ENCODE data around the gene ERBB2. TPM values are rescaled to one million over a fixed set of nuclear protein-coding genes. Genes with fewer than 3 reads are reported as not detected.

Gene ERBB2
- total and polyA plus RNA-seq, 2 of the 13 experiments (the other 11 are each of a cell fraction or from before 2014, with no cell fraction given) = 57.7 to 64.1 TPM

DNA sequence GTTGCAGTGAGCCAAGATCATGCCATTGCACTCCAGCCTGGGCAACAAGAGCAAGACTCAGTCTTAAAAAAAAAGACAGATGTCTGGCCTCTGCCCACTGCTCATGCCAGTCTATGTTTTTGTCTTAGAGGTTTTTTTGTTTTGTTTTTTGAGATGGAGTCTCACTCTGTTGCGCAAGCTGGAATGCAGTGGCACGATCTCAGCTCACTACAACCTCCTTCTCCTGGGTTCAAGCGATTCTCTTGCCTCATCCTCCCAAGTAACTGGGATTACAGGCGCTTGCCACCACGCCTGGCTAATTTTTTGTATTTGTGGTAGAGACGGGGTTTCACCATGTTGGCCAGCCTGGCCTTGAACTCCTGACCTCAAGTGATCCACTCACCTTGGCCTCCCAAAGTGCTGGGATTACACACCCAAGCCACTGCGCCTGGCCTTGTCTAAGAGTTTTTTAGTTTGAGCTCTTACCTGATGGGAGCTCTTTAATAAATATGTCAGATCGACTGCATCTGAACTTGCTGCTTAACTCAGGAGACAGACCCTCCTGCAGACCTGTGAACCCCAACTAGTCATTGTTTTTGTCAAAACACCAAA is 48.7 kb downstream of the ERBB2 start (continued):
- TF ChIP-seq NR2F1 (CRISPR knock-in tag; IDR thresholded peaks at IDR 0.05) (0 out of 4 replicates have a peak, but pooled peaks of 1 of the 2 experiments have one; percentile 14), CEBPB (IDR thresholded peaks at IDR 0.05; ENCODE audit: borderline replicate concordance, low read depth, low read length) (peak; percentile 60), HNF4A (CRISPR knock-in tag; IDR thresholded peaks at IDR 0.05) (0 out of 2 replicates have a peak, but pooled peaks have one; percentile 11)
- TF ChIP-seq, protein P1, sequence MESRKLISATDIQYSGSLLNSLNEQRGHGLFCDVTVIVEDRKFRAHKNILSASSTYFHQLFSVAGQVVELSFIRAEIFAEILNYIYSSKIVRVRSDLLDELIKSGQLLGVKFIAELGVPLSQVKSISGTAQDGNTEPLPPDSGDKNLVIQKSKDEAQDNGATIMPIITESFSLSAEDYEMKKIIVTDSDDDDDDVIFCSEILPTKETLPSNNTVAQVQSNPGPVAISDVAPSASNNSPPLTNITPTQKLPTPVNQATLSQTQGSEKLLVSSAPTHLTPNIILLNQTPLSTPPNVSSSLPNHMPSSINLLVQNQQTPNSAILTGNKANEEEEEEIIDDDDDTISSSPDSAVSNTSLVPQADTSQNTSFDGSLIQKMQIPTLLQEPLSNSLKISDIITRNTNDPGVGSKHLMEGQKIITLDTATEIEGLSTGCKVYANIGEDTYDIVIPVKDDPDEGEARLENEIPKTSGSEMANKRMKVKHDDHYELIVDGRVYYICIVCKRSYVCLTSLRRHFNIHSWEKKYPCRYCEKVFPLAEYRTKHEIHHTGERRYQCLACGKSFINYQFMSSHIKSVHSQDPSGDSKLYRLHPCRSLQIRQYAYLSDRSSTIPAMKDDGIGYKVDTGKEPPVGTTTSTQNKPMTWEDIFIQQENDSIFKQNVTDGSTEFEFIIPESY (CRISPR knock-in tag; IDR thresholded peaks at IDR 0.05) = peak; percentile 36; the same call in 1 of the 2 replicates

DNA sequence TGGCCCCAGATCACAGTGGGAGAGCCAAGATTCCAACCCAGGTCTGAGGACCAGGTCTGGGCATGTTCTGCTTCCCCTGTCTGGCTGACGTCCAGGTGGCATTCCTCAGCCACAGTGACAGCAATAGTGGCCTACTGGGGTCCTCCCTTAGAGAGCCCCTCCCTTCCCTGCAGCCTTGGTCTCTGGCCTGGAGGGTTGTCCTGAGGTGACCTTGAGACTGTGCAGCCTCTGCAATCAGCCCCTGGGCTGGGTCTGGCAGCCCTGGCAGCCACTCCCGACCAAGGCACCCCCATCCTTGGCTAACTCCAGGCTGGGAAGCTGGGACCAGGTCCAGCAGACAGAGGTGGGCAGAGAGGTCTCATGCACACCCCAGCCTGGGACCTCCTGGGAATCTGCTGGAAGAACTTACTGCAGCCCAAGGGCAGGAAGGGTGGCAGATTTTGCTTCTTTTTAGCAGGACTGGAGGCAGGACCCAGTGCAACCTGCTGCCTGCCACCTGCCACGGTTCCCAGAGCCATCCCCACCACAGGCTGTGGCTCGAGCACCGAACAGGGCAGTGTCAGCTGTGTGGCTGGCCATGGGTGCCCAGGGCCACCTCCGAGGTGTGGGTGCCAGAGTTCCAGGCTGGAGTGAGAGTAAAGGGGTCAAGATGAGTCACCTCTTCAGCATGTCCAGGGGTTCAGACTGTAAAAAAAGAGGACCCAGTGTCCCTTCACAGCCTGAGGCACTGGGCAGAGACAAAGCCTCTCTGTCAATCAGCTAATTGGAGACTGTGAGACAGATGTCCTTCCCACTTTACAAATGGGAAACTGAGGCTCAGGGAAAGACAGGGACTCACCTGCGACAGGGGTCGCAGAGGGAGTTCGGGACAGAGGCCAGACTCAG is 50.5 kb downstream of the ERBB2 start:
- Histone ChIP-seq H3K36me3 (replicated peaks in 1 of 2; ENCODE audit: control insufficient read depth in 1 of 2, insufficient read depth in 2 of 2, low read length in 2 of 2) (peaks cover 10 to 15% of the 10 kb centered on the region in 2 experiments; a peak in 4 of 5 replicates), H2AFZ (ENCODE audit: low read length) (no peak overlapping the region), H3K27me3 (ENCODE audit: control insufficient read depth in 1 of 2, insufficient read depth in 2 of 2, low read length in 2 of 2) (peaks cover 0 to 5% of the 10 kb centered on the region in 2 experiments; a peak in 1 of 5 replicates), H3K79me2 (ENCODE audit: insufficient read depth, low read length) (no peaks in the 10 kb centered on the region), H3K9ac (ENCODE audit: insufficient read depth, low read depth, low read length) (peak overlapping the region; percentile 42; the same call in 1 of the 2 replicates), H3K4me2 (ENCODE audit: low read depth, low read length) (peak overlapping the region; percentile 78), H3K9me3 (ENCODE audit: low read length) (no peaks in the 10 kb centered on the region), H3K27ac (ENCODE audit: extremely low read length, insufficient read depth, low read length) (peak overlapping the region; percentile 54), H4K20me1 (ENCODE audit: insufficient read depth, low read length) (no peaks in the 10 kb centered on the region; the same call in 1 of the 2 replicates), H3K4me1 (ENCODE audit: insufficient read depth, low read length) (peaks cover 69% of the 10 kb centered on the region), H3K4me3 (replicated peaks in 1 of 3; ENCODE audit: insufficient read depth in 1 of 3, low read depth in 2 of 3, low read length in 3 of 3) (peak overlapping the region in 1 of 3 experiments; percentile 54; a peak in 2 of 6 replicates)
- in situ Hi-C loops (cut with HindIII; ENCODE audit: extremely low pct_ligation_motif_present, low pct_unique_long_range_greater_than_20kb) (loop anchor here (5.0 kb wide), 2 partner anchors 78 to 128 kb away; no protein-coding TSS in a partner anchor), intact Hi-C loops (cut with micrococcal nuclease; ENCODE audit: unreplicated experiment) (loop anchor here (1.0 to 5.0 kb wide), 2 partner anchors 10 to 78 kb away; no protein-coding TSS in a partner anchor)
- CTCF ChIA-PET (ENCODE audit: low intra/inter-chr PET ratio, low total read pairs) = interaction anchor here (0.7 to 1.7 kb wide), 2 partner anchors 20 to 128 kb away, joined by 3 to 4 read pairs; partner anchors contain the start of gene MIEN1
- DNase-seq (ENCODE audit: low spot score) = peak; percentile 84
- ATAC-seq = peak; percentile 46
- peak; percentile 59 for FAIRE-seq
- BruUV-seq (replicated peaks) = no TSS peak
- POLR2A ChIA-PET = interaction anchor here (1.0 to 5.2 kb wide), 10 partner anchors 11 to 113 kb away, joined by 3 to 79 read pairs (median 9); partner anchors contain the start of genes ERBB2, MIEN1, PGAP3 and STARD3
- WGBS (ENCODE audit: low lambda C conversion rate) = 6% methylated on average over 9 of the region's 9 CpGs
- TF ChIP-seq RORA (CRISPR knock-in tag; IDR thresholded peaks at IDR 0.05) (no peak), KDM3A (CRISPR knock-in tag; IDR thresholded peaks at IDR 0.05; ENCODE audit: low read depth) (peak; percentile 43; the same call in 1 of the 2 replicates), ZNF619 (CRISPR knock-in tag; IDR thresholded peaks at IDR 0.05) (no peak; the same call in 1 of the 2 replicates), ZC3H13 (CRISPR knock-in tag; IDR thresholded peaks at IDR 0.05) (no peak), MEIS1 (CRISPR knock-in tag; IDR thresholded peaks at IDR 0.05; ENCODE audit: borderline replicate concordance) (no peak; the same call in none of the 2 replicates), SMC3 (IDR thresholded peaks at IDR 0.05; ENCODE audit: low read length) (no peak)
- TF ChIP-seq, protein P2, sequence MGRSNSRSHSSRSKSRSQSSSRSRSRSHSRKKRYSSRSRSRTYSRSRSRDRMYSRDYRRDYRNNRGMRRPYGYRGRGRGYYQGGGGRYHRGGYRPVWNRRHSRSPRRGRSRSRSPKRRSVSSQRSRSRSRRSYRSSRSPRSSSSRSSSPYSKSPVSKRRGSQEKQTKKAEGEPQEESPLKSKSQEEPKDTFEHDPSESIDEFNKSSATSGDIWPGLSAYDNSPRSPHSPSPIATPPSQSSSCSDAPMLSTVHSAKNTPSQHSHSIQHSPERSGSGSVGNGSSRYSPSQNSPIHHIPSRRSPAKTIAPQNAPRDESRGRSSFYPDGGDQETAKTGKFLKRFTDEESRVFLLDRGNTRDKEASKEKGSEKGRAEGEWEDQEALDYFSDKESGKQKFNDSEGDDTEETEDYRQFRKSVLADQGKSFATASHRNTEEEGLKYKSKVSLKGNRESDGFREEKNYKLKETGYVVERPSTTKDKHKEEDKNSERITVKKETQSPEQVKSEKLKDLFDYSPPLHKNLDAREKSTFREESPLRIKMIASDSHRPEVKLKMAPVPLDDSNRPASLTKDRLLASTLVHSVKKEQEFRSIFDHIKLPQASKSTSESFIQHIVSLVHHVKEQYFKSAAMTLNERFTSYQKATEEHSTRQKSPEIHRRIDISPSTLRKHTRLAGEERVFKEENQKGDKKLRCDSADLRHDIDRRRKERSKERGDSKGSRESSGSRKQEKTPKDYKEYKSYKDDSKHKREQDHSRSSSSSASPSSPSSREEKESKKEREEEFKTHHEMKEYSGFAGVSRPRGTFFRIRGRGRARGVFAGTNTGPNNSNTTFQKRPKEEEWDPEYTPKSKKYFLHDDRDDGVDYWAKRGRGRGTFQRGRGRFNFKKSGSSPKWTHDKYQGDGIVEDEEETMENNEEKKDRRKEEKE (IDR thresholded peaks at IDR 0.05) = no peak
